AG10803 (cell line): Measurements from ENCODE around the gene PLCB1.

Experiments
- DNase-seq: peaks from one replicate; pipeline ENCODE4 v3.0.0; 2010; ENCODE audit warnings: low read depth
- H3K4me3 ChIP-seq: 2 replicates; pipeline ENCODE4 v1.5.1; 2011; ENCODE audit warnings: mild to moderate bottlenecking, low read length, control low read depth
- CTCF ChIP-seq: conservative IDR thresholded peaks from 2 replicates; pipeline ENCODE4 v1.5.1; 2011; ENCODE audit warnings: mild to moderate bottlenecking, low read length, control low read depth, inconsistent platforms

PLCB1 gene

GRCh38 chr20:8388141-8388540 lies 256.1 kb downstream of the PLCB1 start:
- TF ChIP-seq CTCF = no peak
- no peak overlapping the region for H3K4me3 ChIP-seq
- peak; percentile 84 for DNase-seq

- peak; percentile 75 for DNase-seq
- no peak overlapping the region for H3K4me3 ChIP-seq
- TF ChIP-seq CTCF = no peak
Observed at GRCh38 chr20:8388707-8389106, 256.6 kb downstream of the PLCB1 start.

DNA sequence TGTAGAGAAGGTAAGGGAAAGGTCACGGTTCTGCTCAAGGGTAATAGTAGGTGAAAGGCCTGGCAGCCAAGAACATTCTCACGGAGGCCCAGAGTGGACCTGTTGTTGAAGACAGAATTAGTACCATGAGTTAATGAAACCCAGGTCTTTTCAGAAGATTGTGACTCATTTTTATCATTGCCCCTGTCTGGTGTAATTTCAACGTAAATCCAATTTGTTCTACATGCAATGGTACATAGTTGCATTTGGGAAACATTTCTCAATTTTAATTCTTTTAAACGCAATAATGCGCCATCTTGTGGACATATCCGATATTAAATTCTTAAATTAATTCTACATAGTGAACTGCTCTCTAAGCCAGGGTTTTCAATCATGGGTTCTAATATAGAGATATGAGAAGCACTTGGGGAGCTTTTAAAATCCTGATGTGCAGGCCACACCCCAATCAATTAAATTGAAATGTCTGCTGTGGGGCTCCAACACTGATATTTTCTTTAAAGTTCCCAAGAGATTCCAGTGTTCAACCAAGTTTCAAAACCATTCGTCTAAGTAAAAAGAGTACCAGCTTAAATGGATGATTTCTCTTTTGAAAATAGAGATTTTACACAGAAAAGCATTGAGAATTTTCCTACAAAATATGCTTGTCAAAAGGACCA lies 257.4 kb downstream of the PLCB1 start:
- peak; percentile 53 for TF ChIP-seq CTCF
- DNase-seq = peak; percentile 73
- no peak overlapping the region for H3K4me3 ChIP-seq

- H3K4me3 ChIP-seq = no peak overlapping the region
- no peak for DNase-seq
- TF ChIP-seq CTCF = no peak
Observed at GRCh38 chr20:8390037-8390433, 258.0 kb downstream of the PLCB1 start.

- DNase-seq = no peak
- TF ChIP-seq CTCF = no peak
- no peak overlapping the region for H3K4me3 ChIP-seq
Observed at GRCh38 chr20:8390500-8390899, 258.4 kb downstream of the PLCB1 start.

- no peak for DNase-seq
- TF ChIP-seq CTCF = no peak
- no peak overlapping the region for H3K4me3 ChIP-seq
Observed at GRCh38 chr20:8393381-8393780, 261.3 kb downstream of the PLCB1 start.

DNA sequence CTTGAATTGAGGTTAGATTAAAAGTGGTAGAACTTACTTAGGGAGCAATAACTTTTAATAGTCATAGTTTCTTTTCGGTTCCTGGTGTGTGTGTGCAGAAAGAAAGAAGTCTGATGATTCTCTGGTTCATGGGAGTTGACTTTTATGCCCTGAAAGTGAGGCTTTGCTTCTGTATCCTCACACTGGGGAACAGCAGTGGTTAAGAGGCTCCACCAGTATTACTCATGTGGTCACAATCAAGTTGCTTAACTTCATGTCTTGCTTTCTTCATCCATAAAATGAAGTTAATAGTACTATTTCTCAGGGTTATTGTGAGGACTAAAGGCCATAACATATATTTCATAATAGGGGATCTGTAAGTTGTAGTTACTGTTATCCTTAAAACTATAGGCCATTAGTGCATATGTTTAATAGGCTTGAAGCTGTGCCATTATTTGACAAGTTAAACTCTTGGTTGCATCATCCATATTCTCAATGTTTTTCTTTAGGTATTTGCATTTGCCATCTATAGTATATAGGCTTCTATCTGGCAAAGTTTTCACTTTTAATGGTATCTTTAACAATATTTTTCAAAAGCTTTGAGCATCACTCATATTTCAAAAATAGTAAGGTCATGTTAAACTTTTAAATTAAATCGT lies 262.4 kb downstream of the PLCB1 start:
- no peak for TF ChIP-seq CTCF
- H3K4me3 ChIP-seq = no peak overlapping the region
- DNase-seq = peak; percentile 81
